NCI-H128 (cell line): Measurements from ENCODE around the gene GYS2.
A peak's percentile ranks its signal among the peaks of the same experiment; 100 is the strongest.

Experiments used
- DNase-seq: peaks from one replicate; lab custom pipeline; 2025; ENCODE audit not compliant: unreplicated experiment; lab: John Stamatoyannopoulos, UW

Gene GYS2

GRCh38 chr12:21509768-21510167 is 94.9 kb downstream of the GYS2 start:
- no peak for DNase-seq

- DNase-seq = no peak
These were observed 96.8 kb downstream of the GYS2 start for GRCh38 chr12:21507849-21508248.

- DNase-seq = no peak
These were observed 98.8 kb downstream of the GYS2 start for GRCh38 chr12:21505888-21506287.

- DNase-seq = no peak
These were observed 101.8 kb downstream of the GYS2 start for GRCh38 chr12:21502872-21503271.

GRCh38 chr12:21502164-21502496 is 102.5 kb downstream of the GYS2 start:
- DNase-seq = no peak

GRCh38 chr12:21501258-21502163 is 103.1 kb downstream of the GYS2 start, which contains the start of the genes GOLT1B and RECQL:
GOLT1B (plus strand) TSS chr12:21501789; CDS start chr12:21501924, 135 bp downstream.
RECQL (minus strand) TSS chr12:21501635; CDS start chr12:21499570, 2,065 bp downstream.
- peak; percentile 96 for DNase-seq

- no peak for DNase-seq
These were observed 103.8 kb downstream of the GYS2 start for GRCh38 chr12:21500786-21501257.

GRCh38 chr12:21499765-21500164 is 104.9 kb downstream of the GYS2 start:
- DNase-seq = no peak
